ENCODE measurements around the gene CCDC12. TPM values are rescaled to one million over a fixed set of nuclear protein-coding genes. Genes with fewer than 3 reads are reported as not detected.

Gene CCDC12
- total and polyA plus RNA-seq, 12 donors = 28.8 to 137 (median 34.2) TPM

DNA sequence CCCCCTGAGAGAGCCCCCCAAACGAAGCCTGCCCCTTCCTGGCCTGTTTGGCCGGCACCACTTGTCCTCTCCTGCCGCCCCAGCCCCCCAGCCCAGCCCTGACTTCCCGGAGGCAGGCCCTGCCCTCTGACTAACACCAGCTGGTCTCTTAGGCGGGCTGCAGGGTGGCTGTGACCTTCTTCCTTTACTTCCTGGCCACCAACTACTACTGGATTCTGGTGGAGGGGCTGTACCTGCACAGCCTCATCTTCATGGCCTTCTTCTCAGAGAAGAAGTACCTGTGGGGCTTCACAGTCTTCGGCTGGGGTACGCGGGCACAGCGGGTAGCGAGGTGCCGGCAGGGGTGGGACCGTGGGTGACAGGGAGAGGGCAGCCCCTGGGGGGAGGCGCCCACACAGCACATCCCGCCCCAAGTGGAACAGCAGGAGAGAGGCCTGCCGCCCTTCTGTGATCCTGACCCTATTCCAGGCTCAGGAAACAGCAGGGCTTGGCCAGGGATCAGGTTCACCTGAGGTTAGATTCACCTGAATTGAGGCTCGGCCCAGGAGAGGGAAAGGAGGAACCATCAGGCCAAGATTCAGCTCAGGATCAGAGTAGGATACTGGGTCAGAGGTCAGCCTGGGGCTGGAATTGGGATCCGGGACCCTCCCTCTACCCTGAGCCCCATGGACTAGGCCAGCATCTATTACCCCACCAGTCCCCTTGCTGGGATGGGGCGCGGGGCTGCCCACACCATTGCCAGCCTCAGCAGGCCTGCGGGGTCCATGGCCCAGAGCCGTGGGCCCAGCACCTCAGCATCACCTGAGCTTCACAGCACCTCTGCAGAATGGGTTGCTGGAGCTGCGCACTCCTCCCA lies 77.2 kb downstream of the CCDC12 start:
- Histone ChIP-seq H3K4me3 (no peak overlapping the region), H3K4me1 (peaks cover 0 to 27% (median 19%) of the 10 kb centered on the region in 9 donors)
- no peak for DNase-seq

DNA sequence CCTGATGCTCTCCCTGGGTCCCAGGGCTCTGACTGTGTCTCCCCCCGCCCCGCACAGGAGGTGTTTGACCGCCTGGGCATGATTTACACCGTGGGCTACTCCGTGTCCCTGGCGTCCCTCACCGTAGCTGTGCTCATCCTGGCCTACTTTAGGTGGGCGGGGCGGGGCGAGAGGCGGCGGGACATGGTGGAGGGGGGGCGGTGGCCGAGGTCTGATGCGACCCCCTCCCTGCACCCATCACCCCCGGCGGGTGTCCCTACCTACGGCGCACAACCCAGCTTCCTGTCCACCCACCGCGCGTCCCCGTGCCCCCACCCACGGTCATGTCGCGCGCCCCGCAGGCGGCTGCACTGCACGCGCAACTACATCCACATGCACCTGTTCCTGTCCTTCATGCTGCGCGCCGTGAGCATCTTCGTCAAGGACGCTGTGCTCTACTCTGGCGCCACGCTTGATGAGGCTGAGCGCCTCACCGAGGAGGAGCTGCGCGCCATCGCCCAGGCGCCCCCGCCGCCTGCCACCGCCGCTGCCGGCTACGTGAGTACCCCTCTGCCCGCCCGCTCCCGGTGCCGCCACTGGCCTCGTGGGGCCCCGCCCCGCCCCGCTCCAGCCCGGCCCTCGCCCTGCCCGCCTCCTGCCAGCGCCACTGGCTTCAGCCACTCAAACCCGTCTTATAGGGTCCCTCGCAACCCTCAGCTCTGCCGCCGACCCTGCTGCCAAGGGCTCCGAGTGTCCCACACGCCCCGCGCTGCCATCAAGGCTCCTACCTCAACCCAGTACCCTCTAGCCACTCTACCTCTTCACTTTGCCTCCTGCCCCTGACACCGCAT lies 78.0 kb downstream of the CCDC12 start:
- no peak overlapping the region for H3K4me3 ChIP-seq
- no peaks in the 10 kb centered on the region for H3K36me3 ChIP-seq
- intact Hi-C loops (cut with DNase I) = loop anchor here in 2 of 10 donors (5.0 kb wide), 2 partner anchors 196 to 236 kb away; partner anchors contain the start of gene TMIE (in 1 of the 2)
- no peak overlapping the region for H3K27ac ChIP-seq
- ATAC-seq = no peak
- H3K4me1 ChIP-seq = peaks cover 2 to 32% (median 21%) of the 10 kb centered on the region in 9 donors
- no peaks in the 10 kb centered on the region for H3K9me3 ChIP-seq
- peaks cover 0 to 26% (median 11%) of the 10 kb centered on the region in 7 donors for H3K27me3 ChIP-seq
- DNase-seq = no peak
- TF ChIP-seq, protein P1, sequence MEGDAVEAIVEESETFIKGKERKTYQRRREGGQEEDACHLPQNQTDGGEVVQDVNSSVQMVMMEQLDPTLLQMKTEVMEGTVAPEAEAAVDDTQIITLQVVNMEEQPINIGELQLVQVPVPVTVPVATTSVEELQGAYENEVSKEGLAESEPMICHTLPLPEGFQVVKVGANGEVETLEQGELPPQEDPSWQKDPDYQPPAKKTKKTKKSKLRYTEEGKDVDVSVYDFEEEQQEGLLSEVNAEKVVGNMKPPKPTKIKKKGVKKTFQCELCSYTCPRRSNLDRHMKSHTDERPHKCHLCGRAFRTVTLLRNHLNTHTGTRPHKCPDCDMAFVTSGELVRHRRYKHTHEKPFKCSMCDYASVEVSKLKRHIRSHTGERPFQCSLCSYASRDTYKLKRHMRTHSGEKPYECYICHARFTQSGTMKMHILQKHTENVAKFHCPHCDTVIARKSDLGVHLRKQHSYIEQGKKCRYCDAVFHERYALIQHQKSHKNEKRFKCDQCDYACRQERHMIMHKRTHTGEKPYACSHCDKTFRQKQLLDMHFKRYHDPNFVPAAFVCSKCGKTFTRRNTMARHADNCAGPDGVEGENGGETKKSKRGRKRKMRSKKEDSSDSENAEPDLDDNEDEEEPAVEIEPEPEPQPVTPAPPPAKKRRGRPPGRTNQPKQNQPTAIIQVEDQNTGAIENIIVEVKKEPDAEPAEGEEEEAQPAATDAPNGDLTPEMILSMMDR (IDR thresholded peaks at IDR 0.05) = no peak
- 17 to 24% methylated on average over 64 to 71 of the region's 71 CpGs for WGBS, 2 donors

More for the DNA sequence above, 77.2 kb downstream of the CCDC12 start:
- TF ChIP-seq, protein P1 (IDR thresholded peaks at IDR 0.05) = no peak
- Histone ChIP-seq H3K9me3 (no peaks in the 10 kb centered on the region), H3K27me3 (peaks cover 0 to 20% (median 11%) of the 10 kb centered on the region in 7 donors), H3K27ac (no peak overlapping the region), H3K36me3 (no peaks in the 10 kb centered on the region)
- WGBS, 2 donors = 84 to 86% methylated on average over 22 of the region's 22 CpGs
- intact Hi-C loops (cut with DNase I) = loop anchor here in 2 of 10 donors (5.0 kb wide), 2 partner anchors 197 to 237 kb away; partner anchors contain the start of gene TMIE (in 1 of the 2)
- ATAC-seq = no peak

DNA sequence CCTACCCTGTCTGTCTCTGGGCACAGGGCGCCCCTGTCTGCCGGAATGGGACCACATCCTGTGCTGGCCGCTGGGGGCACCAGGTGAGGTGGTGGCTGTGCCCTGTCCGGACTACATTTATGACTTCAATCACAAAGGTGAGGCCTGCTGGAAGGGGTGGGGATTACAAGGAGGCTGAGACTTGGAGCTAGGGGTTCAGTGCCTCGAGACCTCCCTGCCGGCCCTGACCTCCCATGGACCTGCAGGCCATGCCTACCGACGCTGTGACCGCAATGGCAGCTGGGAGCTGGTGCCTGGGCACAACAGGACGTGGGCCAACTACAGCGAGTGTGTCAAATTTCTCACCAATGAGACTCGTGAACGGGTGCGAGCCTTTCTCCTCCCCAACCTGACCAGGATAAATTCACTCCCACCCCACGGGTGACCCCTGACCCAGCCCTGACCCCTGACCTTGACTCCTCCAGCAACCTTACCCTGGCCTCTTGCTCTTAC lies 78.7 kb downstream of the CCDC12 start:
- DNase-seq (no peak), ATAC-seq (no peak)
- WGBS, 2 donors = 80 to 85% methylated on average over 15 of the region's 15 CpGs
- intact Hi-C loops (cut with DNase I) = loop anchor here in 2 of 10 donors (5.0 kb wide), 2 partner anchors 196 to 236 kb away; partner anchors contain the start of gene TMIE (in 1 of the 2)
- TF ChIP-seq, protein P1 (IDR thresholded peaks at IDR 0.05) = no peak
- no peak overlapping the region for H3K4me3 ChIP-seq
- H3K36me3 ChIP-seq = no peaks in the 10 kb centered on the region
- H3K9me3 ChIP-seq = no peaks in the 10 kb centered on the region
- H3K27ac ChIP-seq = no peak overlapping the region
- peaks cover 6 to 38% (median 27%) of the 10 kb centered on the region in 9 donors for H3K4me1 ChIP-seq
- H3K27me3 ChIP-seq = peaks cover 0 to 33% (median 11%) of the 10 kb centered on the region in 7 donors

GRCh38 chr3:46897031-46897430 lies 79.5 kb downstream of the CCDC12 start:
- Histone ChIP-seq H3K4me1 (peaks cover 10 to 47% (median 36%) of the 10 kb centered on the region in 9 donors), H3K36me3 (no peaks in the 10 kb centered on the region), H3K9me3 (no peaks in the 10 kb centered on the region), H3K27me3 (peaks cover 0 to 41% (median 11%) of the 10 kb centered on the region in 7 donors), H3K27ac (no peak overlapping the region), H3K4me3 (no peak overlapping the region)
- DNase-seq (no peak), ATAC-seq (no peak)
- intact Hi-C loops (cut with DNase I) = loop anchor here in 2 of 10 donors (5.0 kb wide), 2 partner anchors 195 to 235 kb away; partner anchors contain the start of gene TMIE (in 1 of the 2)
- TF ChIP-seq, protein P1 (IDR thresholded peaks at IDR 0.05) = no peak
- 95 to 98% methylated on average over 2 of the region's 2 CpGs for WGBS, 2 donors
